Activated gamma-delta T cell treated with Interleukin-2 at 50 U/mL for 16 hours (primary cell): ENCODE results near the gene RMDN2.
A peak's percentile ranks its signal among the peaks of the same experiment; 100 is the strongest.
"Not testable (repeated sequence)": the region's sequence is repeated elsewhere in the genome, so short reads cannot be mapped to it uniquely, and the experiment has no call there.

Experiments used
- DNase-seq: peaks from one replicate; pipeline ENCODE4 v3.0.0-alpha.2; 2020

RMDN2 gene

DNA sequence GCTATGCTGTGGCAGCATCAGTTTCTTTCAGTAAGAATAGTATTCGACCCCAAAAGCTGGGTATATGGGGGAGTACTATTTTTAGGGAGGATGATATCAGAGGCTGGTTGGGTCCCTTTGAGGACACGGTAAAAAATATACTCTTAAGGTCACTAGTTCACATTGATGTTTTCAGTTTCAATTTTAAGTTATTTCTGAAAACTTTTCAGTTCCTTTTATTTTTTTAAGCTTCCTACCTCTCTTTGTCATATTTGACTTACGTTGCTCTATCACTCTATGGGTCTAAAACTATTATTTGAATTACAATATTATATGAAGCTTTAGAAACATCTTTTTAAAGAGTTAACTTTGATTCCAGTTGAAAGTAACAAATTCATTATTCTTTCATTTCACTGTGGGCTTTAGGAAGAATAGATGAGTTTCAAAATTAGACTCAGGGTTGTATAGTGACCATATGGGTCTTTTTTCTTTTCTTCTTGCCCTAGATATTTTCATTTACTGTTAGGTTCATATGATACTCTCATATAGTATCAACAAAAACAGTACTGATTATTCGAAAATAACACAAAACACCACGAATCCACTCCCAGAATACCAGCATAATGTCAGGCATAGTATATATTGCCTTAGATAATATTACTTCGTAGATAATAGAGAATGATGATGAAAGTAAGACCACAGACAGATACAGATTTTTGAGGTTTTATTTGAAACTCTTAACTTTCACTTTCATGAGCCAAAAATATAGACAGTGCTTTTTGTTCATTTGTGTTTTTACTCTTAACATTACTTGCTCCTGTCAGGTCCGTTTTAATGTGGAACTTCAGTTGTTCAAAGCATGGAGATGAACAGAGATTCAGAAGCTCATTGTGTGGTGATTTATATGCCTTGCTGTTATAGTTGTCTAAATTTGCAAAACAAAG, 9.8 kb downstream of the RMDN2 start:
- no peak for DNase-seq

- DNase-seq, result not testable (repeated sequence)
These were observed 12.5 kb downstream of the RMDN2 start for GRCh38 chr2:37937568-37937967.

DNA sequence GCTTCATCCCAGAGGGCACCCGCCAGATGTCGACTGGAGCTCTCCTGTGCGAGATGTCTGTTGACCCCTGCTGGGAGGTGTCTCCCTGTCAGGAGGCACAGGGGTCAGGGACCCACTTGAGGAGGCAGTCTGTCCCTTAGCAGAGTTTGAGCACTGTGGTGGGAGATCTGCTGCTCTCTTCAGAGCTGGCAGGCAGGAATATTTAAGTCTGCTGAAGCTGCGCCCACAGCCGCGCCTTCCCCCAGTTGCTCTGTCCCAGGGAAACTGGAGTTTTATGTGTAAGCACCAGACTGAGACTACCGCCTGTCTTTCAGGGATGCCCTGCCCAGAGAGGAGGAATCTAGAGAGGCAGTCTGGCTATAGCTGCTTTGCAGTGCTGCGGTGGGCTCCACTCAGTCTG, 16.2 kb downstream of the RMDN2 start:
- DNase-seq, result not testable (repeated sequence)

DNA sequence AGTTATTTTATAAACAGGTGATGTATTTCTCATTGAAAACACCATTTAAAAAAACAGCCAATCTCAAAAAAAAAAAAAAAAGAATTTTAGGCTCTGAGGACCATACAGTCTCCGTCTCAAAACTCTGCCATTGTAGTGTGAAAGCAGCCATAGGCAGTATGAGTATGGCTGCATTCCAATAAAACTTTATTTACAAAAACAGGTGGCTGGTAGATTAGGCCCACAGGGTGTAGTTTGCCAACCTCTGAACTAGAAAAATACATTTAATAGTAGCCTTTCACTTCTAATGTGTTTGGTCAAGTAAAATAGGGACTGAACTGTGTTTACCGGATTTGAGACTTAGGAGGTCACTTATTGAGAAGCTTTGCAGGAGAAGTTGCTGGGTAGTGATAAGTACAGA, 19.2 kb downstream of the RMDN2 start:
- no peak for DNase-seq

- DNase-seq, result no peak
These were observed 22.2 kb downstream of the RMDN2 start for GRCh38 chr2:37947306-37947705.

GRCh38 chr2:37962018-37962739, 37.1 kb downstream of the RMDN2 start:
- not testable (repeated sequence) for DNase-seq

DNA sequence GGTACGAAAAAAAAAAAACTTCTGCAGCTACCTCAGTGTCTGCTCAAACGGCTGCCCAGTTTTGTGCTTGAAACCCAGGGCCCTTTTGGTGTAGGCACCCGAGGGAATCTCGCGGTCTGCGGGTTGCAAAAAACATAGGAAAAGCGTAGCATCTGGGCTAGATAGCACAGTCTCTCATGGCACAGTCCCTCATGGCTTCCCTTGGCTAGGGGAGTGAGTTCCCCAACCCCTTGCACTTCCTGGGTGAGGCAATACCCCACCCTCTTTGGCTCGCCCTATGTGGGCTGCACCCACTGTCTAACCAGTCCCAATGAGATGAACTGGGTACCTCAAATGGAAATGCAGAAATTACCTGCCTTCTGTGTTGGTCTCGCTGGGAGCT, 37.6 kb downstream of the RMDN2 start:
- not testable (repeated sequence) for DNase-seq

GRCh38 chr2:37963901-37964300, 38.8 kb downstream of the RMDN2 start:
- not testable (repeated sequence) for DNase-seq

- DNase-seq, result no peak
These were observed 41.2 kb downstream of the RMDN2 start for GRCh38 chr2:37966326-37966725.

DNA sequence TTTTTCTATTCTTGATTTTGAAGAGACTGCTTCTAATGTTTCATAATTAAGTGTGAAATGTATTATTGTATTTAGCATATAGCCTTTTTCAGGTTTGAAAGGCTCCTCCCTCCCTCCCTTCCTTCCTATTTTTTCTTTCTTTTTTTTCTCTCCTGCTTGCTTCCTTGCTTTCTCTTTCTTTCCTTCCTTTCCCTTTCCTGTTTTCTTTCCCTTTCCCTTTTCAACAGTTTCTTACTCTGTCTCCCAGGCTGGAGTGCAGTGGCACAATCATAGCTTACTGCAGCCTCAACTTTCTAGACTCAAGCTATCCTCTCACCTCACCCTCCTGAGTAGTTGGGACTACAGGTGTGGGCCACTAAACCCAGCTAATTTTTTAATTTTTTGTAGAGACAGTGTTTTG, 44.6 kb downstream of the RMDN2 start:
- DNase-seq, result no peak

- DNase-seq, result no peak
These were observed 46.9 kb downstream of the RMDN2 start for GRCh38 chr2:37971971-37972370.

DNA sequence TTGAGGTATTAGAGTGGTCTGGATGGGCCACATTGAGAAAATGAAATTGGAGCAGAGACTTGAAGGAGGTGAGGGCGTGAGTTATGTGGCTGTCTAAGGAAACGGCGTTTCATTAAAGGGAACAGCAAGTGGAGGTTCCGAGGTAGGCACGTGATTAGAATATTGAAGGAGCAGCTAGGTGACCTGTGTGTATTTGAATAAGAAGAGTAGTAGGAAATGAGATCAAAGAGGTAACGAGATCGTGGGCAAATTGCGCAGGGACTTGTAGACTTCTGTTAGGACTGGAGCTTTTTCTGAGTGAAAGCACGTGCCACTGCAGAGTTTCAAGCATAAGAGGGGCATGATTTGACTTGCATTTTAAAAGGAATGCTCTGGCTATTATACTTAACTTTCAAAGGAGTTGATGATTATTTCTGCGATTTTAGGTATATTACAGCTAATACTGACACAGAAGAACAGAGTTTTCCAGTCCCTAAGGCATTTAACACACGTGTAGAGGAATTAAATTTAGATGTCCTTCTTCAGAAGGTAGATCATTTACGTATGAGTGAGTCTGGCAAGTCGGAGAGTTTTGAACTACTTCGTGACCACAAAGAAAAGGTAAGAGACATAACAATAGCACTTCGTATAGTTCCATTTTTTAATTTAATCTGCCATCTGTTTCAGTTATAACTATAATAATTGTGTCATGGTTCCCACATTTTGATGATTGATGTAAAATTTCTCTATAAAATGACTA, 48.7 kb downstream of the RMDN2 start:
- no peak for DNase-seq

DNA sequence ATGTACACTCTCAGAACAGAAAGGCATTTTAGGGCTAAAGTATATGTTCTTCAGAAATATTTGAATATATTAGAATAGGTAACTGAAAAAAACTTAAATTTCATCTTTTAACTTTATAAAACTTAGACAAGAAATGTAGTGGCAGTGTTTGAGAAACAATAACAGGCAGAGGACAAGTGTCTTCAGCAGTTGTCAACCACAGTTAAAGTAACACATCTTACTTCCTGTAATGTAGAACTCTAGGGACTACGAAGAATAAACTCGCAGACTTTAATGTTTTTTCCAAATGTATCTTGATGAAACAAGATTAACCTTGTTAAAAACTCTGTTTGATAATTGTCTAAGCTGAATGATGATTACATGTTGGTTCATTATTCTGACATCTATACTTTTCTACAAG, 50.7 kb downstream of the RMDN2 start:
- DNase-seq, result no peak

DNA sequence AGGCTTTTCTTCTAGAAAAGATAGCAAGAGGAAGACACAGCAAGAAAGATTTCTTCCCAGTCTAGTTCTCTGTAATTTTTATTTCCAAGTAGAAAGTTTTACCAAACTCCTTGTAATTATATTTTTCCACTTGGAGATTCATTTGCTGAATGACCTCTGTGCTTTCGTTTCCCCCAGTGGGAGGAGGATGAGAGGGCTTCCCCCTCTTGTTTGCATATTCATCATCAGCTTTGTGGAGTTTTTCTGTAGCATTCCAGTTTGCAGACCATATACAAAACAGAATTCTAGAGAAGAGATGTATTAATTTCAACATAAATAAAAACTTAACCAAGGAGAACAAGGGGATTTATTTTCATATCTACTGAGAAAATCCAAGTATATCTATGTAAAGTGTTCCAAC, 51.3 kb downstream of the RMDN2 start:
- DNase-seq, result no peak

DNA sequence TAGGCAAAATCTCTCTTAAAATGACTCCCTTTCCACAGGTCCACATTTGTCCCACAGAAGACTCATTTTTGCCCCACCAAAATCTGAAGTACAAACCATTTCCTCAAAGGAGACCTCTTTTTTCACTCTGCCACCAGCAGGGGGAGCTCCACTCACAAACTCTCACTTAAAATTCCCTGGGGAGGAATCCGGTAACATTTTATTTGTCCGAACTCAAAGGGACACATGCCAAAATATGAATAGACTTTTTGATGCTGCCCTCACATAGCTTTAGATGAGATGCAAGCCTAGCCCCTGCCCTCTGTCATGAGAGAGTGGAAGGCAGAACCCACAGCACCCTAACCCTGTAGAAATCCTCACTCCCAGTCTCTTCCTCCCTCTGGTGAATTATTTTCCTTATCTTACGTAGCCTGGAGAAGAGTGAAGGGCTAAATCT, 57.1 kb downstream of the RMDN2 start:
- peak; percentile 60 for DNase-seq

GRCh38 chr2:37982847-37983246, 57.8 kb downstream of the RMDN2 start:
- DNase-seq, result no peak

DNA sequence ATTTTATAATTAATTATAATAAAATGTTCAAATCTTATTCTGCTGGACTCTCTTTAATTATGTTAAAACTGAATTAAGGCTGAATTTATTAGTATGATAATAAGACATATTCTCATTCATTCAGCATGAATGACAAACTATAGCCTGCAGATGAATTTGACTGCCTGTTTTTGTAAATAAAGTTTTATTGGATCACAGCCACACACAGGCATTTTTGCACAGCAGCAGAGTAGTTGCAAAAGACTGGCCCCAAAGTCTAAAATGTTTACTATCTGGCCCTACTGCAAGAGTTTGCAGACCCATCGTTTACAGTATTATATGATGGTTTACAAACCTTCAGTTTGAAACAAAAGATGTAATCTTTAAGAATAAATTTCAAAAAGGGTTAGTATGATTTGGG, 58.6 kb downstream of the RMDN2 start:
- no peak for DNase-seq

- DNase-seq, result no peak
These were observed 59.1 kb downstream of the RMDN2 start for GRCh38 chr2:37984176-37984575.

DNA sequence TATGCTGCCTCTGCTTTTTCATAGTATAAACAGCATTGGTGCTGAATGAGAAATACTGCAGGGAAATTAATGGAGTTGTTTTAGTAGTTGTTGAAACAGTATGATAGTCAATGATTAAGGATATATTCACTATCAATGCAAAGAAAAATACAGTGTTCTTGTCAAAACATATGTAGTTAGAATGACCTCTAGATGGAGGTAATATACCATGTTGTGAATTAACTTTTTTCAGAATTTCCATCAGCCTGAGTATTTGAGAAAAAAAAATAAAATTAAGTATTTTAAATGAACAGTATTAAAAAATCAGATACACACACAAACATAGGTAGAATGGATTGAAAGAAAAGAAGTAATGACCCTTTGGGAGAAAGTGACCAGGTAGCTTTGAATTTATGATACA, 59.5 kb downstream of the RMDN2 start:
- DNase-seq, result no peak

- no peak for DNase-seq
These were observed 60.2 kb downstream of the RMDN2 start for GRCh38 chr2:37985333-37985732.

DNA sequence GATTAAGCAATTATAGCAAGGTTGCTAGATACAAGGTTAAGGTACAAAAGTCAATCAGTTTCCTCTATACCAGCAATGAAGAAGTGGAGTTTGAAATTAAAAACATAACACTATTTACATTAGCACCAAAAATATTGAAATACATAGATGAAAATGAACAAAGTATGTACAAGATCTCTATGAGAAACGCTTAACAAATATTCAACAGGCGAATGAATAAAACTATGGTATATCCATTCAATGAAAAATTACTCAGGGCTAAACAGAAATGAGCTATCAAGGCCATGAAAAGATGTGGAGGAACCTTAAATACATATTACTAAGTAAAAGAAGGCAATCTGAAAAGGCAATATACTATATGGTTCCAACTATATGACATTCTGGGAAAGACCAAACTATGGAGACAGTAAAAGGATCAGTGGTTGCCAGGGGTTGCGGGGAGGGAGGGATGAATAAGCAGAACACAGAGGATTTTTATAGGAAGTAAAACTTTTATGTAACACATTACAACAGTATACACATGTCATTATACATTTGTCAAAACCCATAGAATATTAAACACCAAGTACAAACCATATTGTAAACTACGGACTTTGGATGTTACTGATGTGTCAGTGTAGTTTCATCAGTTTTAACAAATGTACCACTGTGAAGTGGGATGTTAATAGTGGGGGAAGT, 62.1 kb downstream of the RMDN2 start:
- DNase-seq, result no peak

- DNase-seq, result no peak
These were observed 67.5 kb downstream of the RMDN2 start for GRCh38 chr2:37992601-37993000.

GRCh38 chr2:37993143-37993542, 68.1 kb downstream of the RMDN2 start:
- DNase-seq, result no peak
